GM10266 (cell line): ENCODE results near the gene PPT2.

Source experiments
- DNase-seq: peaks from one replicate; pipeline ENCODE4 v3.0.0; 2012; ENCODE audit errors: extremely low spot score
- CTCF ChIP-seq: IDR thresholded peaks from 2 replicates; pipeline ENCODE4 v1.5.1; 2012; ENCODE audit warnings: mild to moderate bottlenecking, low read depth; ENCODE audit not compliant: control insufficient read depth, insufficient read depth; ENCODE audit errors: missing control alignments

Gene PPT2

GRCh38 chr6:32194388-32194787 is 40.4 kb downstream of the PPT2 start:
- no peak for TF ChIP-seq CTCF

GRCh38 chr6:32194825-32195651 is 41.1 kb downstream of the PPT2 start:
- DNase-seq, result no peak
- peak; percentile 56 for TF ChIP-seq CTCF

More at GRCh38 chr6:32194388-32194787, 40.4 kb downstream of the PPT2 start:
- DNase-seq, result no peak

- DNase-seq, result peak; percentile 97
- TF ChIP-seq CTCF, result no peak
Observed at GRCh38 chr6:32195652-32195901, 41.6 kb downstream of the PPT2 start.

- TF ChIP-seq CTCF, result no peak
- DNase-seq, result peak; percentile 84
Observed at GRCh38 chr6:32195902-32196681, 42.2 kb downstream of the PPT2 start.

GRCh38 chr6:32196682-32197616 is 43.0 kb downstream of the PPT2 start:
- TF ChIP-seq CTCF, result peak; percentile 22
- DNase-seq, result no peak

- DNase-seq, result no peak
- TF ChIP-seq CTCF, result no peak
Observed at GRCh38 chr6:32198345-32198696, 44.4 kb downstream of the PPT2 start.
